OCI-M1 (cell line): ENCODE measurements around the gene KCNMA1.

ENCODE experiments used
- DNase-seq: peaks from one replicate; lab custom pipeline; 2025; lab: John Stamatoyannopoulos, UW

The KCNMA1 gene

GRCh38 chr10:77240706-77241349 lies 396.8 kb downstream of the KCNMA1 start:
- DNase-seq: no peak

- DNase-seq: no peak
Observed at GRCh38 chr10:77240041-77240652, 397.5 kb downstream of the KCNMA1 start.

- no peak for DNase-seq
Observed at GRCh38 chr10:77237120-77237519, 400.5 kb downstream of the KCNMA1 start.

GRCh38 chr10:77236700-77237099 lies 400.9 kb downstream of the KCNMA1 start:
- DNase-seq: no peak

- DNase-seq: no peak
Observed at GRCh38 chr10:77236029-77236428, 401.6 kb downstream of the KCNMA1 start.

GRCh38 chr10:77234599-77234998 lies 403.0 kb downstream of the KCNMA1 start:
- no peak for DNase-seq

GRCh38 chr10:77233466-77233865 lies 404.1 kb downstream of the KCNMA1 start:
- DNase-seq: no peak

GRCh38 chr10:77231884-77232610 lies 405.6 kb downstream of the KCNMA1 start:
- no peak for DNase-seq

GRCh38 chr10:77231375-77231774 lies 406.2 kb downstream of the KCNMA1 start:
- DNase-seq: no peak

- no peak for DNase-seq
Observed at GRCh38 chr10:77230194-77230593, 407.4 kb downstream of the KCNMA1 start.

GRCh38 chr10:77229704-77230103 lies 407.9 kb downstream of the KCNMA1 start:
- no peak for DNase-seq

GRCh38 chr10:77228559-77228958 lies 409.0 kb downstream of the KCNMA1 start:
- no peak for DNase-seq

GRCh38 chr10:77226853-77227565 lies 410.6 kb downstream of the KCNMA1 start:
- no peak for DNase-seq

GRCh38 chr10:77226452-77226851 lies 411.2 kb downstream of the KCNMA1 start:
- no peak for DNase-seq

- DNase-seq: no peak
Observed at GRCh38 chr10:77226020-77226419, 411.6 kb downstream of the KCNMA1 start.

GRCh38 chr10:77223526-77224460 lies 413.8 kb downstream of the KCNMA1 start:
- no peak for DNase-seq

- DNase-seq: no peak
Observed at GRCh38 chr10:77220150-77220549, 417.5 kb downstream of the KCNMA1 start.

GRCh38 chr10:77219046-77219445 lies 418.6 kb downstream of the KCNMA1 start:
- no peak for DNase-seq

GRCh38 chr10:77214799-77215198 lies 422.8 kb downstream of the KCNMA1 start:
- no peak for DNase-seq

- DNase-seq: no peak
Observed at GRCh38 chr10:77212632-77213031, 425.0 kb downstream of the KCNMA1 start.

- no peak for DNase-seq
Observed at GRCh38 chr10:77210645-77211044, 427.0 kb downstream of the KCNMA1 start.
